LHCN-M2 (cell line): Measurements from ENCODE around the gene CAPZB. TPM values are rescaled to one million over a fixed set of nuclear protein-coding genes. Genes with fewer than 3 reads are reported as not detected.
A peak's percentile ranks its signal among the peaks of the same experiment; 100 is the strongest.

Experiments
- DNase-seq: peaks from one replicate; pipeline ENCODE4 v3.0.0-alpha.2; 2012; ENCODE audit warnings: low read depth
- total RNA-seq: library from RNA; depleted of rRNA; stranded (reverse); fragments of >200 nt; gene quantifications from 2 replicates; pipeline ENCODE4 v1.2.3, GENCODE V29; 2014

CAPZB gene
- total RNA-seq, 1 experiment from 2014 or later = 134 TPM

DNA sequence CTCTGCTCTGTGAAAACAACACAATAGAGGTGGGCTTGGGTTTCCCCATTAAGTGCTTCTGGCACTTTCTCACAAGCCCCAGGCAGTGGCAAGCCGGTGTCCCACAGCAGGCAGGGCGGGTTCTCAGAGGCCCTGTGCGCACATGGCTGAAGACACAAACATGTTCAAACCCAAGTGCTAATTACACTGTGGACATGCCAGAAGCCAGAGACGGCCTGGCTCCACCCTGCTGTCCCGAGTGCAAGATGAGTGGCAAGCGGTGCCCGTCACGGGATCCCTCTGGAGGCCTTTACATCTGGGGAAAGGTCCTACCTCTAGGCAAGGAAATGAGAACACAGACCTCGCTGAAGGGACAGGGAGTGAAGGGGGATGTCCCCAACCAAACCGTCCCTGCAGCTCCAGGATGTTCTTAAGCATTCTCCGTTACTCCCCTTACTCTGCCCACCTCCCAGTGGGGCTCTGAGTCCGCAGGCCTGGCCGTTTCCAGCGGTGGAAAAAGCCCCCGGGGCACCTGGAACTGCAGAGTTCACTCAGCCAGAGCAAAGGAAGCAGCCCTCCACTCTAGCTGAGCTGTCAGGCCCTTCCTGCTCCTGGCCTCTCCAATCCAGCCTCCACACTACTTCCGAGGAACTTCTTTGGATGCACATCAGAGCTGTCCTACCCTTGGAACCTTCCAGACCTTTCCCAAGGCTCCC, 115.8 kb downstream of the CAPZB start:
- no peak for DNase-seq

GRCh38 chr1:19368964-19369363, 116.4 kb downstream of the CAPZB start:
- DNase-seq = no peak

GRCh38 chr1:19368050-19368449, 117.3 kb downstream of the CAPZB start:
- no peak for DNase-seq

DNA sequence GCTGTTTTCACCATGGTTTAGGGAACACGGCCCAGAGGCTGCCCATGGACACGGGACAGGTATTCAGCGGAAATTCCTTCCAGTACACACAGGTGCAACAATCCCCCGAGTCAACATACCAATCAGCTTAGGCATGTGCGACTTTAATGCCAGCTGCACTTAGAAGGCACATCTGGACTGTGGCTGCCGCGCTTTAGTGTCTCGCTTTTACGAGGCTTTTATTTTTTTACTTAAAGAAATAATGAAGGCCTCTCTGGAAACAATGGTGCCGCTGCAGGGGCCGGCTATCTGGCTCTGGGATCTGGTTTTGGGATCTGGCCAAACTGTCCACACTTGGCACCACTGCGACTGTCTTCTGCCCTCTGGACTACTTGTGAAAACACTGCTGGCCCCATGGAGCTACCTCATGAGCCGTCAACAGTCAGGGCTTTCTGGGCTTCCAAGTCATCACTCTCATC, 117.7 kb downstream of the CAPZB start:
- DNase-seq = no peak

- no peak for DNase-seq
Measured at GRCh38 chr1:19366599-19367536, 118.5 kb downstream of the CAPZB start.

- no peak for DNase-seq
Measured at GRCh38 chr1:19365721-19366120, 119.6 kb downstream of the CAPZB start.

DNA sequence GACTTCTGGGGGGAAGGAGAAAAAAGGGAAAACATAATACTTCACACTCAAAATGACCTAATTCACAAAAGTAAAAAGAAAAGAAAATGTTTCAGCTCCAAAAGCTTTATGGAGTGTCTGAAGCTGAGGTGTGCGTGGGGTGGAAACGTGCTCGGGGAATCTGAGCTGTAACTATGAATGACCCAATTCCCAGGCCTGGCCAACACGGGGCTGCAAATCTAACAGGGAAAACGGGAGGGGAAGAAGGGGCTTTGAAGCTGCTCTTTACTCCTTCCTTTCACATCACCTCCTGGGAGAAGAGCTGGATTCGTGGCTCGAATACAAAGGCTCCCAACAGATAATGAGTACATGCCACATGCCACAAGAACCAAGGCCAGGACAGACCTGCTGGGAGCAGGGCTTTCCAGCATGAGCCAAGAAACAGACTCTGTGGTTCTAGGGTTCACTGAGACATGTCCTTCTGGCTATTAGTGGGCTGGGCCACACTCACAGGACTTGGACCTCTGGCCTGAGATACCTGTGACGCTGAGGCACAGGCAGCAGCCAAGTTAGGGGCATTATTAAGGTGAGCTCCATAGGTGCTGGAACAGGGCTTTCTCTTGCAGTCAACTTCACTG, 121.7 kb downstream of the CAPZB start:
- no peak for DNase-seq

DNA sequence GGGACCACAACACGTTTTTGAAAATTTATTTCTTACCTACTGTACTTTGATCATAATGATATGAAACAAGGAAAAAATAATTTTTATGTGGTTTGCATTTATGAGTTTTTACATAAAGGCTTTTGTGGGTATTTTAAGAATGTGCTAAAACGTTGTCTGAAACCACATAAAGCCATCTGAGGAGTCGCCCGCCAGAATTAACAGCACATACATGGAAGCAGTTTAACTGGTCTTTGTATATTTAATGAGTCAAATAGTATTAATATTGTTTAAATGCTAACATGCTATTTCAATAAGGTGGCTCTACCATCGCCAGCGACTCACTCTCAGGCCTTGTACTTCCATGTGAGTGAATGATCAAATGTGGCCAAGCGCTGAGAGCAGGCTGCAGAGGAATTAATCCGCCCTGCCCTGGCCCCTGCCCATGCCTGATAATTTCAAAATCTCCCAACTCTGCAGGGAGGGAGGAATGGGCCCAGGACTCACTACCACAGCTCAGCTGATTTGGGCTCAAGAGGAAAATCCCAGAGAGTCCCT, 123.7 kb downstream of the CAPZB start:
- peak; percentile 32 for DNase-seq

GRCh38 chr1:19360843-19361610, 124.3 kb downstream of the CAPZB start:
- no peak for DNase-seq

GRCh38 chr1:19360432-19360831, 124.9 kb downstream of the CAPZB start:
- no peak for DNase-seq

DNA sequence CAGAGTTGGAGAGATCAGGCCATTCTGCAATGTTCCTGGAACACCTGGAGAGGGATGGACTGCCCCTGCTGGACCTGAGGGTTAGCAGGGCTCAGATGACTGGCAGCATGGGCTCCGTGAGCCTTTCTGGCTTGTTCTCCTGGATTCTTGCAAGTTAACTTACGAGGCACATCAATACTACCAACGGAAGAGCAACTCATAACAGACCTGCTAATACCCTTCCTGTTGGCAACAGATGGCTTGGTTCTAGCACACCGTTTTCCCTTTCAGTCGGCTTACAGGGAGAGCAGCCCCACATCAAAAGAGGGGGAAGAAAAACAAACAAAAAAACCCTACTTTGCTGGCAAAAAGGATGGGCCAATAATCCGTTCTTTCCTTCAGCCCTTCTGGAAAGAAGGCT, 125.3 kb downstream of the CAPZB start:
- DNase-seq = no peak

- DNase-seq = no peak
Measured at GRCh38 chr1:19359357-19359756, 126.0 kb downstream of the CAPZB start.

GRCh38 chr1:19358710-19359109, 126.6 kb downstream of the CAPZB start:
- no peak for DNase-seq

DNA sequence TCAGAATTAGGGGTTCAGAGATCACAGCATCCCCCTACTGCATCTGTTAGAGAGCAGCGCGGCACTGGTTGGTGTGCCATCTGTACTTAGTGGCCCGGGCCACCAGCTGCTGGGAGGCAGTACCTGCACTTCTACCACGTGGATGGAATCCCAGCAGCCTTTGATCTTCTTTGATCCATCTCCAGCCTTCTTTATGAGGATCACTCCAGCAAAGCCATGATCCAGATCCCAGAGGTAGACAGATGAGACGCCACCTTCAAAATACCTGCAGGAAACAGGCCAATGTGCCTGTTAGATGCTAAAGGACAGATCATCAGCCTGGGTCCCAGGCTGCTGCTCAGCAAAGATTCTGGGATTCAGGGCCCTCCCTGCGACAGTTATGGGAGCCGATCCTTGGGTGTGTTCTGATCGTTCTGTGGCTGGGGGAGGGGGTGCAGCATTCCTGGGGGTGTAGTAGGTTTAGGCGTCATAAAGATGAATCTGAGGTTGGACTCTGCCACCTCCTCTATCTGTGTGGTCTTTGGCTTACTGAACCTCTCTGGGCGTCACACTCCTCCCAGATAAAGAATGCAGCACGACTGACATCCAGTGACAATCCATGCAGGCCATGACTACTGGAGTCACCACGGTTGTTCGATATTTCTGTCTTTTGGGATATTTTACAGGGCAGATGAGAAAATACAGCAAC, 127.9 kb downstream of the CAPZB start:
- no peak for DNase-seq

DNA sequence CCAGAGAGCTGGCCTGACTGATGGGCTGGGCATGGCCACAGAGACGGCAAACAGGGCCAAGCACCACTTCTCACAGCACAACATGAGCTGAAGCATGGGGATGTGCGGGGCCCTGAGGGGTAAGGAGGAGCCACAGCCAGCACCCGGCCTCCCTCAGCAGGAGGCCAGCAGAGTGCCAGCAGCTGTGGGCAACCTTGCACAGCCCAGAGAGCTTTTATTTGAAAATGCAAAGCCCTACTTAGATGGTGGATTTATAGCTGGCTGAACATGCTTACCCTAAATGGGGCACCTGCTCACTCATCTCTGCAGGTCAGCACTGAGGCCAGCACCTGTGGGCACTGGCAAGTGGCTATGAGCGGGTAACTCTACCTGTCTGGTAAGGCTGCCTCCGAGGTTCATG, 129.1 kb downstream of the CAPZB start:
- DNase-seq = no peak

GRCh38 chr1:19354531-19354981, 130.8 kb downstream of the CAPZB start:
- no peak for DNase-seq

GRCh38 chr1:19353596-19353995, 131.7 kb downstream of the CAPZB start:
- no peak for DNase-seq

DNA sequence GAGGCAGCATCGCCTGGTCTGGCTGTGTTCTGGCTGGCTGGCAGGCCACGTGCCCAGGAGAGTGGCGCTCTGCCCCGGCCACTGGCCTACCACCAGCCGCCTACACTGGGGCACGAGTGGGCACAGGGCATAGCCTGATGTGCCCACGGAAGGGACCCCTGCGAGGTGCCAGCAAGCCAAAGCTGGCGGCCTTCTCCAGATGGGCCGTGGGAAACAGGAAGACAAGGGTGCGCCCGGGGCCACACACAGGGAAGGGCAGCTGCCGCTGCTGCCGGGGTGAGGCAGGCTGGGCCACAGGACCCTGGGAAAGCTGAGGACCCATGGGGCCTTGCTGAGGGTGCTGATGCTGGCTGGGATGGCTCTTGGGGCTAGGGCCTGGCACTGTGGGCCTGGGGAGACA, 132.5 kb downstream of the CAPZB start:
- DNase-seq = no peak

- DNase-seq = no peak
Measured at GRCh38 chr1:19351873-19352272, 133.5 kb downstream of the CAPZB start.

GRCh38 chr1:19350566-19350965, 134.8 kb downstream of the CAPZB start:
- no peak for DNase-seq

GRCh38 chr1:19349999-19350398, 135.3 kb downstream of the CAPZB start:
- DNase-seq = no peak
